Left hindlimb (tissue), 1 donor: ENCODE results near the gene AVEN.
"Not testable (repeated sequence)": the region's sequence is repeated elsewhere in the genome, so short reads cannot be mapped to it uniquely, and the experiment has no call there.

ENCODE experiments used
- DNase-seq: peaks from one replicate; pipeline ENCODE4 v3.0.0-alpha.2; 2018

The AVEN gene

GRCh38 chr15:34038023-34038870 is 757 bp downstream of the AVEN start:
- peak; percentile 88 for DNase-seq

DNA sequence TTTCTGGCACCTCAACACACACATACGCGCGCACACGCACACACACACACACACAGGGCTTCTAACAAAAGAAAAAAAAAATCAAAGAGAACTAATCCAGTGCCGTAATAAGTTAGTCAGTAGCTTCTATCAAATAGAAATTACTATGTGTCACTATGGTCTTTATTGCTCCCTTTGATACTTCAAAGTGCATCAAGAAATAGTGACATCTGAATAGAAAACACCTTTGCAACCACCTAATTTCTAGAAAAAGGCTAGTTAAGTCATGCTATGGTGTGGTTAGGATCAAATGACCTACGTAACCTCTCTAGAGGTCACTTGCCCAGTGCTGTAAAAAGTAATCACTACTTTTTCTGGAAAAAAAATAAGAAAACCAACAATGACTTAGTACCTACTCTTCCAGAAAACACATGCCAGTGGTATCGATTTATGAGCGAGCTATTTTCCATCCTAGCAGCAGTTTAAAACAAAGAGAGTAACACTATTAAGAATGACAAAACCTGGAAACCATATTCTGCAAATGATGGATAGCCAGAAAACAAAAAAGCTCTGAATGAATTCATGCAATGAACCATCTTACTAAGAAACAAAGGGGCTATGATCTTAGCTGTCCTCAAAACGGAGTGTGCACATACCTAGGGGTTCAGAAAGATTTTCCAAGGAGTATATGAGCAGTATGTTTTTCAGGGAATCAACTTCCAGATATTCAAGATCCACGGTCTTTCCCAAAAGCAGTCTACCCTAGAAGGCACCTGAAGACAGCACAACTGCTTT is 6.8 kb downstream of the AVEN start:
- no peak for DNase-seq

- DNase-seq = no peak
Observed at GRCh38 chr15:34027606-34028005, 11.4 kb downstream of the AVEN start.

GRCh38 chr15:34025252-34025651 is 13.8 kb downstream of the AVEN start:
- no peak for DNase-seq

DNA sequence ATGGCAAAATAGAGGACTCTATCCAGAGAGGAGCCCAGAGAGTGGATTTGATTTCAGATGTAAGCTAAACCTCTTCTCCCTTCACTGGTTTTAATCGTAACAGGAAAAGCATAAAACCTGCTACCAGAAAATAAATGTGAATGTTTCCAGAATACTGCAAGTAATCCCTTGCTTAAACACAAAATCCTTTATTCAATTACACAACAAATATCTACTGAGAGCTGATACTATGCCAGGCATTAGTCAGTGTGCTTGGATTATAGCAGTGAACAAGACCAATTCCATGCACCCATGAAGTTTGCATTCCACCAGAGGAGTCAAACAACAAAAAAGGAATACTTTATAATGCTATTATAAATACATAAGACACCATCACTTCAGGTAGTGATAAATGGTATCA is 15.1 kb downstream of the AVEN start:
- DNase-seq = no peak

DNA sequence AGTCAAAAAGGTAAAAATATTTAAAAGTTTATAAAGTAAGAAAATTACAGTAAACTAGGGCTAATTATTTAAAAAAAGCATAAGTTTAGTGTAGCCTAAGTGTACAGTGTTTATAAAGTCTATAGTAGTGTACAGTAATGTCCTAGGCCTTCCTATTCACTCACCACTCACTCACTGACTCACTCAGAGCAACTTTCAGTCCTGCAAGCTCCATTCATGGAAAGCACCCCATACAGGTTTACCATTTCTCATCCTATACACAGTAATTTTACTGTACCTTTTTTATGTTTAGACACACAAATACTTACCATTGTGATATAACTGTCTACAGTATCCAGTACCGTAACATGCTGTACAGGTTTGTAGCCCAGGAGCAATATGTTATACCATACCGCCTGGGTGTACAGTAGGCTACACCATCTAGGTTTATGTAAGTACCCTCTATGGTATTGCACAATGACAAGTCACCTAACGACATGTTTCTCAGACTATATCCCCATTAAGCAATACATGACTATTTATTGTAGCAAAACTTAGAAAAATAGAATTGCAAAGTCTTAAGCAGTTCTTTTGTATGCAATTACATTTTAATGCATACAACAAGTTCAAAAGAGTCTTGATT is 19.5 kb downstream of the AVEN start:
- no peak for DNase-seq

DNA sequence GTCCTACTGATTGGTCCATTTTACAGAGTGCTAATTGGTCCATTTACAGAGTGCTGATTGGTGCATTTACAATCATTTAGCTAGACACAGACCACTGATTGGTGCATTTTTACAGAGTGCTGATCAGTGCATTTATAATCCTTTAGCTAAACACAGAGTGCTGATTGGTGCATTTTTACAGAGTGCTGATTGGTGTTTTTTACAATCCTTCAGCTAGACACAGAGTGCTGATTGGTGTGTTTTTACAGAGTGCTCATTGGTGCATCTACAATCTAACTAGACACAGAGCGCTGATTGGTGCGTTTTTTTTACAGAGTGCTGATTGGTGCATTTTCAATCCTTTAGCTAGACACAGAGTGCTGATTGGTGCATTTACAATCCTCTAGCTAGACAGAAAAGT is 20.3 kb downstream of the AVEN start:
- DNase-seq = not testable (repeated sequence)

DNA sequence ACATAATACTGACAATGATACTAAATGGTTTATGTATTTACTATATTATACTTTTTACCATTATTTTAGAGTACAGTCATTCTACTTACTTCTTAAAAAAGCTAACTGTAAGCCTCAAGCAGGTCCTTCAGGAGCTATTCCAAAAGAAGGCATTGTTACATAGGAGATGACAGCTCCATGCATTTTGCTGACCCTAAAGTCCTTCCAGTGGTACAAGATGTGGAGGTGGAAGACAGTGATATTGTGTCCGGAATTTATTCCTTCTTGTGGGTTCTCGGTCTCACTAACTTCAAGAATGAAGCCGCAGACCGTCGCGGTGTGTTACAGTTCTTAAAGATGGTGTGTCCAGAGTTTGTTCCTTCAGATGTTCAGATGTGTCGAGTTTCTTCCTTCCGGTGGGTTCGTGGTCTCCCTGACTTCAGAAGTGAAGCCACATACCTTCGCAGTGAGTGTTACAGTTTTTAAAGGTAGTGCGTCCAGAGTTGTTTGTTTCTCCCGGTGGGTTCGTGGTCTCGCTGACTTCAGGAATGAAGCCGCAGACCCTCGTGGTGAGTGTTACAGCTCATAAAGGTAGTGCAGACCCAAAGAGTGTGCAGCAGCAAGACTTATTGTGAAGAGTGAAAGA is 20.9 kb downstream of the AVEN start:
- no peak for DNase-seq

DNA sequence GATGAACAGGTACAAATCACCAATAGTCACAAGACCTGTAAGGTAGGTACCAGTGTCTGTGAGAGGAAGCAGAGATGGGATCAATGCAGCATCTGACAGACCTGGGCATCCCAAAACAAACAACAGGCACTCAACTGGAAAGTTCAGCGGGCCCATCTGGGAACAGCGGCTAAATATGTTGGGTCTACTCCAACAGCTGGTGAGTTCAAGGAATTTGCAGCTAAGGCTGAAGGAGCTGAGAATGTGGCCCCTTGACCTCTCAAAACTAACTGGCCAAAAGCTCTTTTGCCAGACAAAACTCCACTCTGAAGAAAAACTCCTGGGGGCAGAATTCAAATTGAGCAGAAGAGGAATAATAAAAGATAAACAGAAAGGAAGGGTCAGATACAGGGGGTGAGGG is 24.4 kb downstream of the AVEN start:
- no peak for DNase-seq

DNA sequence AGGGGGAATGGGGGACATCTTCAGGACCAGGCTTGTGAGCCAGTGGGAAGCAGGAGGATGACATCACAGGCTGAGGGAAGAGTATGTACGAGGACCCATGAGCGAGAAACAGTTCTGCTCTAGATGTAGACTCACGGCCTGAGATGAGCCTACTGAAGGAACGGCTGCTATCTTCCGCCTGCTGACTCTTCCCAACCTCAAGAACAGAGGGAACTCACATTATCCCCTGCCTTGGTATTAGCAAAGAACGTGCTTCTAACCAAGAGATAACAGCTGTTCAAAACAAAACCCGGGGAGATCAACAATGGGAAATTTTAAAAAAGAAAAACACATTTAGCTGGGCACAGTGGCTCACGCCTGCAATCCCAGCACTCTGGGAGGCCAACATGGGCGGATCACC is 25.3 kb downstream of the AVEN start:
- DNase-seq = no peak

- DNase-seq = no peak
Observed at GRCh38 chr15:34012461-34013028, 26.5 kb downstream of the AVEN start.

DNA sequence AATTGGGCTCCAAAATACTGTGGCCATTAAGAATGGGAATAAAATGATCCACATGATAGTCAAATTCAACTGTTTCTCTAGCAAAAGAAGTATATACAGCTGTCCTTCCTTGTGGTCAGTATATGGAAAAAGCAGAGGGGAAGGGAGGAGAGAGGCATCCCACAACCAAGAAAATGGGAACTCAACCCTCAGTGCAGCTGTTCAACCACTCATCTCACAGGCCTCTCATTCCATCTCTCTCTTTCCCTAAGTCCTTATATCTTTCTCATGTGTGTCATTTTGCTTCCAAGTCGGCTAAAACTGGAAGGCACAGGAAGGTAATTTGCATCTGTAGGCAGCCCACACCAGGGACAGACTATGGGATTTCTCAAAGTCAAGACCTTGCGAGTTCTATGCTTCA is 27.5 kb downstream of the AVEN start:
- peak; percentile 25 for DNase-seq

- no peak for DNase-seq
Observed at GRCh38 chr15:34010921-34011320, 28.1 kb downstream of the AVEN start.

GRCh38 chr15:34009656-34010055 is 29.3 kb downstream of the AVEN start:
- DNase-seq = no peak

GRCh38 chr15:34006381-34006780 is 32.6 kb downstream of the AVEN start:
- DNase-seq = no peak

- DNase-seq = no peak
Observed at GRCh38 chr15:34001536-34001935, 37.5 kb downstream of the AVEN start.

- DNase-seq = not testable (repeated sequence)
Observed at GRCh38 chr15:33995666-33996065, 43.3 kb downstream of the AVEN start.

GRCh38 chr15:33994005-33994615 is 44.9 kb downstream of the AVEN start:
- DNase-seq = no peak

- no peak for DNase-seq
Observed at GRCh38 chr15:33988384-33988783, 50.6 kb downstream of the AVEN start.

GRCh38 chr15:33987444-33987843 is 51.6 kb downstream of the AVEN start:
- no peak for DNase-seq

- no peak for DNase-seq
Observed at GRCh38 chr15:33985751-33986150, 53.3 kb downstream of the AVEN start.

GRCh38 chr15:33985287-33985686 is 53.7 kb downstream of the AVEN start:
- no peak for DNase-seq
